HG03565 (cell line): ENCODE measurements around the gene MAPK4.
A peak's percentile ranks its signal among the peaks of the same experiment; 100 is the strongest.

ENCODE experiments used
- ATAC-seq: cut with Tn5 transposase; IDR thresholded peaks from one replicate; pipeline ENCODE4 v1.9.1; 2021; ENCODE audit warnings: mild to moderate bottlenecking, moderate library complexity; ENCODE audit not compliant: unreplicated experiment

Gene MAPK4

GRCh38 chr18:50717563-50717962, 157.7 kb downstream of the MAPK4 start:
- ATAC-seq = no peak

- no peak for ATAC-seq
Observed at GRCh38 chr18:50719471-50720324, 159.8 kb downstream of the MAPK4 start.

- no peak for ATAC-seq
Observed at GRCh38 chr18:50720325-50720674, 160.4 kb downstream of the MAPK4 start.

- no peak for ATAC-seq
Observed at GRCh38 chr18:50721006-50721405, 161.1 kb downstream of the MAPK4 start.

GRCh38 chr18:50721451-50722120, 161.7 kb downstream of the MAPK4 start:
- ATAC-seq = no peak

GRCh38 chr18:50722311-50722710, 162.4 kb downstream of the MAPK4 start:
- ATAC-seq = no peak

- ATAC-seq = no peak
Observed at GRCh38 chr18:50724751-50725151, 164.9 kb downstream of the MAPK4 start.

- ATAC-seq = peak; percentile 92
Observed at GRCh38 chr18:50726960-50727589, 167.2 kb downstream of the MAPK4 start.

- ATAC-seq = no peak
Observed at GRCh38 chr18:50727721-50728471, 168.0 kb downstream of the MAPK4 start.

- no peak for ATAC-seq
Observed at GRCh38 chr18:50729376-50729775, 169.5 kb downstream of the MAPK4 start.

GRCh38 chr18:50729986-50730385, 170.1 kb downstream of the MAPK4 start:
- ATAC-seq = no peak

GRCh38 chr18:50734342-50734741, 174.5 kb downstream of the MAPK4 start:
- no peak for ATAC-seq

GRCh38 chr18:50734886-50735285, 175.0 kb downstream of the MAPK4 start:
- no peak for ATAC-seq

GRCh38 chr18:50737127-50737526, 177.2 kb downstream of the MAPK4 start:
- no peak for ATAC-seq

- no peak for ATAC-seq
Observed at GRCh38 chr18:50738098-50738757, 178.3 kb downstream of the MAPK4 start.

GRCh38 chr18:50742952-50743351, 183.1 kb downstream of the MAPK4 start:
- ATAC-seq = no peak

- ATAC-seq = no peak
Observed at GRCh38 chr18:50744253-50744652, 184.4 kb downstream of the MAPK4 start.

- no peak for ATAC-seq
Observed at GRCh38 chr18:50745945-50746344, 186.1 kb downstream of the MAPK4 start.

- no peak for ATAC-seq
Observed at GRCh38 chr18:50747849-50748242, 188.0 kb downstream of the MAPK4 start.
